DOHH2 (cell line): ENCODE results near the gene PKN1.

Experiments used
- H3F3A ChIP-seq: fragments of 200-600 bp; sonication (generic), shearing (Covaris generic); 2 replicates; pipeline ENCODE4 v1.6.0; 2016; ENCODE audit warnings: antibody characterized with exemption, mild to moderate bottlenecking; ENCODE audit not compliant: control insufficient read depth, insufficient read depth
- H3K27ac ChIP-seq: fragments of 200-600 bp; sonication (generic); 2 replicates; pipeline ENCODE4 v1.5.1; 2014; ENCODE audit warnings: low read depth, mild to moderate bottlenecking, low read length, moderate library complexity
- H3K27me3 ChIP-seq: fragments of 200-600 bp; sonication (generic); 2 replicates; pipeline ENCODE4 v1.6.1; 2014; ENCODE audit warnings: mild to moderate bottlenecking, low read length, mixed read lengths; ENCODE audit not compliant: control insufficient read depth
- H3K36me3 ChIP-seq: fragments of 200-600 bp; sonication (generic); 2 replicates; pipeline ENCODE4 v1.6.1; 2014; ENCODE audit warnings: mild to moderate bottlenecking, low read length, moderate library complexity, mixed read lengths; ENCODE audit not compliant: control insufficient read depth
- H3K4me1 ChIP-seq: fragments of 200-600 bp; sonication (generic); 2 replicates; pipeline ENCODE4 v1.6.1; 2014; ENCODE audit warnings: mild to moderate bottlenecking, low read length, mixed read lengths; ENCODE audit not compliant: control insufficient read depth
- H3K4me2 ChIP-seq: fragments of 200-600 bp; sonication (generic); 2 replicates; pipeline ENCODE4 v1.6.0; 2014; ENCODE audit warnings: mild to moderate bottlenecking, low read length, moderate library complexity
- H3K4me3 ChIP-seq: fragments of 200-600 bp; sonication (generic); 2 replicates; pipeline ENCODE4 v1.5.1; 2014; ENCODE audit warnings: mild to moderate bottlenecking, low read length, mixed read lengths
- H3K79me2 ChIP-seq: fragments of 200-600 bp; sonication (generic); 2 replicates; pipeline ENCODE4 v1.6.1; 2014; ENCODE audit warnings: mild to moderate bottlenecking, low read length, mixed read lengths; ENCODE audit not compliant: control insufficient read depth
- H3K9me2 ChIP-seq: fragments of 200-600 bp; sonication (generic); replicated peaks from 2 replicates; pipeline ENCODE4 v1.6.1; 2014; ENCODE audit warnings: mild to moderate bottlenecking, low read length, mixed read lengths; ENCODE audit not compliant: control insufficient read depth
- H3K9me3 ChIP-seq: fragments of 200-600 bp; sonication (generic); 2 replicates; pipeline ENCODE4 v1.6.1; 2014; ENCODE audit warnings: antibody characterized with exemption, low read length, mixed read lengths; ENCODE audit not compliant: control insufficient read depth, insufficient read depth
- H4K20me1 ChIP-seq: fragments of 200-600 bp; sonication (generic); 2 replicates; pipeline ENCODE4 v1.6.0; 2014; ENCODE audit warnings: low read depth, mild to moderate bottlenecking, antibody characterized with exemption, low read length, moderate library complexity; ENCODE audit not compliant: control insufficient read depth, insufficient read depth
- EZH2phosphoT487 ChIP-seq: fragments of 200-600 bp; sonication (generic); IDR thresholded peaks from 2 replicates; pipeline ENCODE4 v1.6.1; 2017; ENCODE audit warnings: borderline replicate concordance, mild to moderate bottlenecking, antibody characterized with exemption, low read length, moderate library complexity, mixed read lengths
- TF ChIP-seq, protein P1 (sequence below): fragments of 200-600 bp; sonication (generic); IDR thresholded peaks from one replicate; pipeline ENCODE4 v1.5.1; 2014; ENCODE audit warnings: antibody characterized with exemption, mild to moderate bottlenecking, low read depth, low read length; ENCODE audit not compliant: poor library complexity, severe bottlenecking

Gene PKN1

DNA sequence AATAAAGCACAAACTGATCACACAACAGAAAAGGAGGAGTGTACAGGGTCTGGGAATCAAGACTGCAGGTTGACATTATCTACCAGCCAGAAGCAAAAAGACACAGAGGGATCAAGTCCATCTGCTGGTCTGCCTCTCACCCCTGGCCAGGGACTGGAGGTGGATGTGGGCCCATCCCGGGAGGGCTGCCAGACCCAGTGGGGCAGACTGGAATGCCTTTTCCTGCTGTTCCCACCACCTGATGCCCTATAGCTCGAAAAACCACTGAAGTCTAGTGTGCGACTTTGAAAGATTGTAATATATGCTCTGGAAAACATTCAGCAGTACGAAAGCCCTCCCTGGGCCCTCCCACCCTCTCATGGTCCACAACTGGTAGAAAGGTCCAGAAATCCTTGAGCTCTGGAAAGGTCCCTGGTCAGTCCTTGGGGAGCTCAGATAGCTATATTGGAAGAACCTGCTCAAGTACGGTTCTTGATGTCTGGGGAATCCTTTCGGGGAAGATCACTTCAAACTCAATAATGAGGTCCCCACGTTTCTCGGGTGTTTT is 82.5 kb downstream of the PKN1 start:
- Histone ChIP-seq H4K20me1 (peaks cover 30% of the 10 kb centered on the region), H3K4me1 (peaks cover 34% of the 10 kb centered on the region), H3K9me3 (no peaks in the 10 kb centered on the region), H3F3A (peaks cover 17% of the 10 kb centered on the region), H3K36me3 (peaks cover 49% of the 10 kb centered on the region), H3K27ac (no peak overlapping the region), H3K79me2 (peaks cover 31% of the 10 kb centered on the region), H3K9me2 (no peaks in the 10 kb centered on the region), H3K4me3 (peak overlapping the region; percentile 95; the same call in 1 of the 2 replicates), H3K4me2 (peak overlapping the region; percentile 69), H3K27me3 (no peaks in the 10 kb centered on the region)
- TF ChIP-seq, protein P1, sequence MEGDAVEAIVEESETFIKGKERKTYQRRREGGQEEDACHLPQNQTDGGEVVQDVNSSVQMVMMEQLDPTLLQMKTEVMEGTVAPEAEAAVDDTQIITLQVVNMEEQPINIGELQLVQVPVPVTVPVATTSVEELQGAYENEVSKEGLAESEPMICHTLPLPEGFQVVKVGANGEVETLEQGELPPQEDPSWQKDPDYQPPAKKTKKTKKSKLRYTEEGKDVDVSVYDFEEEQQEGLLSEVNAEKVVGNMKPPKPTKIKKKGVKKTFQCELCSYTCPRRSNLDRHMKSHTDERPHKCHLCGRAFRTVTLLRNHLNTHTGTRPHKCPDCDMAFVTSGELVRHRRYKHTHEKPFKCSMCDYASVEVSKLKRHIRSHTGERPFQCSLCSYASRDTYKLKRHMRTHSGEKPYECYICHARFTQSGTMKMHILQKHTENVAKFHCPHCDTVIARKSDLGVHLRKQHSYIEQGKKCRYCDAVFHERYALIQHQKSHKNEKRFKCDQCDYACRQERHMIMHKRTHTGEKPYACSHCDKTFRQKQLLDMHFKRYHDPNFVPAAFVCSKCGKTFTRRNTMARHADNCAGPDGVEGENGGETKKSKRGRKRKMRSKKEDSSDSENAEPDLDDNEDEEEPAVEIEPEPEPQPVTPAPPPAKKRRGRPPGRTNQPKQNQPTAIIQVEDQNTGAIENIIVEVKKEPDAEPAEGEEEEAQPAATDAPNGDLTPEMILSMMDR, result no peak
- no peak for TF ChIP-seq EZH2phosphoT487

DNA sequence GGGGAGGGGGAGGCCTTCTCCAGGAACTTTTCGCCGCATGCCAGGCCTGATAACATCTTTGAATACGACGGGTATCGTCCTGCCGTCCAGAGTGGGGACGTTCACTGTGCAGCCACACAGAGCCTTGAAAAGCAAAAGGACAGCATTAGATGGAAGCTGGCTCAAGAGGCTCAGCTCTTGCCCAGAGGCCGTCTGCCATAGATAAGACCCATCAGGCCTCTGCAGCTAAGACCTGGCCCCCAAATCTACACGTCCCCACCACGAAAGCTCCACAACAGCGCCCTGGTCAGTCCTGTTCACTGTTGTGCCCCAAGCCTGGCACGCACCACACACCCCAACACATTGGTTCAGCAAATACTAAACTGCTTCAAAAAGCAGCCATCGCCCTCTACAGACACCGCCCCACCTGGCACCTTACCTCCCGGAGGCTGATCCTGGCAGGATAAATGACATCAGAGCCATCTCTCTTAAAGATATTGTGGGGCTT is 83.0 kb downstream of the PKN1 start:
- peaks cover 49% of the 10 kb centered on the region for H3K36me3 ChIP-seq
- no peak overlapping the region for H3K27ac ChIP-seq
- peak overlapping the region; percentile 69 for H3K4me2 ChIP-seq

DNA sequence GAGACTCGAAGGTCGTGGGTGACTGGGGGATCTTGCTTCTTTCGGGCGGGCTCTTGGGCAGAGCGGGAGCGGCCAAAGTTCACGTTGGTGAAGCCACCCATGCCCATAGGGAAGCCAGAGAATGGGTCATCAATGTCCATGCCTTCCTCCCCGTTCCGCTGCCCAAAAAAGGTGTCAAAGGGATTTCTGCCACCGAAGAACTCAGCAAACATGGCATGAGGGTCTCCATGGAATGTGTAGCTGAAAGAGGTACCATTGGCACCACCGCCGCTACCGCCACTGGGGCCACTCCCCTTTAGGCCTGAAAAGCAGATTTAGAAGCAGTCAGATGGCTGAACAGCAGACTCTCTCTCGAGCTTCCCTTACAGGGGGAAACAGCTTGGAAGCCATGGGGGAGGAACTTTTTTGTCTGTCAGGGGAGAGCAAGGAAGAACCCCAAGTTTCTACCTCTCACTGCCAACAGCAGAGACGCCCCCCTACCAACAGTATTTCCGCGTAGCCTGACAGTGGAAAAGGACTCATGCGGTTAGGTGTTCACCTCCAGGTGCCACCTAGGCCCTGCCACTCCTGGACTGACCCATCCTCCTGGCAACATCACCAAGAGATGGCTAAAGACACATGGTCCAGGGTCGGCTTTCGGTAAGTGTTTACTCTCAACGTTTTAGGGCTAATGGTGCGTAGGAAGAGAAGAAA is 83.8 kb downstream of the PKN1 start:
- Histone ChIP-seq H3K79me2 (peaks cover 31% of the 10 kb centered on the region), H3K9me2 (no peaks in the 10 kb centered on the region), H3K4me1 (peaks cover 38% of the 10 kb centered on the region), H3K4me3 (peak overlapping the region; percentile 95), H3K27me3 (no peaks in the 10 kb centered on the region), H3K36me3 (peaks cover 49% of the 10 kb centered on the region), H3K27ac (no peak overlapping the region), H3F3A (peaks cover 22% of the 10 kb centered on the region), H3K9me3 (no peaks in the 10 kb centered on the region), H3K4me2 (peak overlapping the region; percentile 69), H4K20me1 (peaks cover 30% of the 10 kb centered on the region)
- TF ChIP-seq EZH2phosphoT487, result no peak
- TF ChIP-seq, protein P1, result no peak

More for the DNA sequence above, 83.0 kb downstream of the PKN1 start:
- no peaks in the 10 kb centered on the region for H3K27me3 ChIP-seq
- H3K9me2 ChIP-seq, result no peaks in the 10 kb centered on the region
- H3K79me2 ChIP-seq, result peaks cover 31% of the 10 kb centered on the region
- H3K4me3 ChIP-seq, result peak overlapping the region; percentile 95
- peaks cover 34% of the 10 kb centered on the region for H3K4me1 ChIP-seq
- peaks cover 19% of the 10 kb centered on the region for H3F3A ChIP-seq
- TF ChIP-seq EZH2phosphoT487, result no peak
- TF ChIP-seq, protein P1, result no peak
- peaks cover 30% of the 10 kb centered on the region for H4K20me1 ChIP-seq
- no peaks in the 10 kb centered on the region for H3K9me3 ChIP-seq
